HepG2 (cell line): Measurements from ENCODE around the gene FAM83G.

Source experiments
- GABPA ChIP-seq, 2 experiments: IDR thresholded peaks; 2 replicates each; pipeline ENCODE4 v1.6.1; 2011 to 2016; ENCODE audit warnings: low read depth in 2 of 2, low read length in 1 of 2, missing biosample characterization in 1 of 2, missing genetic modification characterization in 1 of 2
- HNF1B ChIP-seq: sonication (generic); formaldehyde crosslinking; IDR thresholded peaks from 2 replicates; pipeline ENCODE4 v1.5.1; 2020; ENCODE audit warnings: mild to moderate bottlenecking, moderate library complexity, missing genetic modification reagents
- MAFK ChIP-seq, 2 experiments: IDR thresholded peaks in 1 of 2; conservative IDR thresholded peaks in 1 of 2; 2 replicates each; pipeline ENCODE4 v1.6.1; 2011; ENCODE audit warnings: improper control_type of control experiment in 2 of 2, low read length in 2 of 2
- TF ChIP-seq, protein P1 (sequence below): IDR thresholded peaks from 2 replicates; pipeline ENCODE4 v1.6.1; 2012; ENCODE audit warnings: inconsistent platforms

GRCh38 chr17:18970582-18971480 lies 33.7 kb downstream of the FAM83G start:
- TF ChIP-seq HNF1B (no peak), MAFK (conservative IDR thresholded peaks at IDR 0.05 in 1 of 2, IDR thresholded peaks at IDR 0.05 in 1 of 2; ENCODE audit: low read length in 2 of 2) (no peak), GABPA (IDR thresholded peaks at IDR 0.05; ENCODE audit: low read depth, low read length) (no peak), GABPA (CRISPR knock-in tag; IDR thresholded peaks at IDR 0.05; ENCODE audit: low read depth) (no peak)
- TF ChIP-seq, protein P1, sequence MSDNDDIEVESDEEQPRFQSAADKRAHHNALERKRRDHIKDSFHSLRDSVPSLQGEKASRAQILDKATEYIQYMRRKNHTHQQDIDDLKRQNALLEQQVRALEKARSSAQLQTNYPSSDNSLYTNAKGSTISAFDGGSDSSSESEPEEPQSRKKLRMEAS, result no peak
